GM12873 (cell line): Measurements from ENCODE around the gene TENT4A.

Experiments used
- CTCF ChIP-seq: IDR thresholded peaks from 2 replicates; pipeline ENCODE4 v1.5.1; 2012; ENCODE audit warnings: low read depth, mild to moderate bottlenecking, moderate library complexity, low read length, control low read depth; ENCODE audit not compliant: insufficient read depth; ENCODE audit errors: missing control alignments

Gene TENT4A

DNA sequence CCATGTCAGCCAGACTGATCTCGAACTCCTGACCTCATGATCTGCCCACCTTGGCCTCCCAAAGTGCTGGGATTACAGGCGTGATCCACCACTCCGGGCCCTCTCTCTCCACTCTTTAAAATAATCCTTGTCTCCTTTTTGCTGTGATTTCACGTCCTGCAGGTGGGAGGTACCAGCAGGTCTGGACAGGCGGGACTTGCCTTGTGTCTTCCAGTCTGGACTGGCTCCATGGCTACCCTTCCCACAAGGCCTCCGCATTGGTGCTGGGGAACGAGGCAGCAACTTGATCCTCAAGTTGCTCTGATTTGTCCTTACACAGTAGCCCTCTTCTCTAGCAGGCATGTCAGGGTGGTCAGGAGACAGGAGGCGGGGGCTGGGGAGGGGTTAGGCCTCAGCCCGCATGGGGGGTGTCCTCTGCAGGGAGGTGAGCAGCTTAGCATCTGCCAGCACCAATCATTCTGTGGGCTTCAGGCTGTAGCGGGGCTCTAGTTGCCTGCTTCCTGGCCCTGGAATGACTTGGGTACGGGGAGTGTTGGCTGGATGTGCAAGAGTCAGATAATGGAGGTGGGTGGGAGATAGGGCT lies 54.3 kb downstream of the TENT4A start:
- no peak for TF ChIP-seq CTCF

- no peak for TF ChIP-seq CTCF
These were observed 55.5 kb downstream of the TENT4A start for GRCh38 chr5:6768590-6769230.

DNA sequence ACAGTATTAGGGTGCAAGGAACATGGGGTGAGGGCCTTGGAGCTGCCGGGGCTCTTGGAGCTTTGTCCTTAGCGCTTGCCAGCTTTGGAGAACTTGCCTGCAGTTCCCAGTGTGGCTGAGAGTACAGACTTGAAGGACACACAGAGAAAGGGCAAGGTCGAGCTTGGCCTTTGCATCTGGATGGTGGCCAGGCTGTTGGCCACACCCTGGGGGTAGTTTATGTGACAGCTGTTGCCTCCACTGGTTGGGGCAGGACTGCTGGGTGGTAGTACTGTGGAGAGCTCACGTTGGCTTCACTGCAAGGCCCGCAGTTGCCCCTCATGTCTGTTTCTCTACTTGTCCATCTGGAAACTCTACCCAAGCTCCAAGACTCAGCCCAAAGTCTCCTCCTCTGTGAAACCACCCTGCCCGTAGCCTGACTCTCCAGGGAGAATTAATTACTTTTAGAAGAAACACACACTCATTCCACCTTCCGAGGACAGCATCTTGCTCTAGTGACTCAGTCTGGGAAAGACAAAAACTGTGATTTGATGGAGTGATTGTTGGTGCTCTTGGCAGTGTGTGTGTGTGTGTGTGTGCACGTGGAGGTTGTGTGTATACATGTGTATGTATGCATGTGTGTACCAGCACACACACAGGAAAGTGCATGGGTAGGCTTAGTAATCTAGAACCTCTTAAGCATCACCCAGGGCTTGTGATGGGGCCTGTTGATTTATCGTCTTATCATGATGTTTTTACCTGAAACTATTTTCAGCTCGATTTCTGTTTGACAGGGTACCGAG lies 57.8 kb downstream of the TENT4A start:
- TF ChIP-seq CTCF, result no peak

GRCh38 chr5:6772886-6773285 lies 59.7 kb downstream of the TENT4A start:
- TF ChIP-seq CTCF, result no peak

GRCh38 chr5:6773342-6774035 lies 60.3 kb downstream of the TENT4A start:
- TF ChIP-seq CTCF, result no peak

GRCh38 chr5:6774721-6775204 lies 61.5 kb downstream of the TENT4A start:
- TF ChIP-seq CTCF, result no peak

DNA sequence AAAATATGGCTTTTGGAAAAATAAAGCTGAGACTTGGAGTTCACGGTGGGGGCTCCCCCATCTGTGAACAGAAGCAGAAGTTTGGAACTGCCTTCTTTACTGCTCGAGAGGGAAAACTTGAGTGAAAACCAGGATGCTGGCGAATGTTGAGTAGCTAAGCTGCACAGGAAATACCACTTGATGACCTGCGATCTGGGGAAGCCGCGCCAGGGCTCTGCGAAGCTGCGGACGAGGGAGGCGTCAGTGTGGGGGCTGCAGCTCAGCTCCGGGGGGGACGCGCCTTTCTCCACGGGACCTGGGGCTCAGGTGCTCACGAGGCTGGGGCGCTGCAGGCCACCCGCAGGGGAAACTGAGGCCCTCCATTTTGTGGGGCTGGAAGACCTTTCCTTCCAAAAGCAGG lies 62.3 kb downstream of the TENT4A start:
- no peak for TF ChIP-seq CTCF
